ENCODE data around the gene CTSS.

CTSS gene

GRCh38 chr1:150696590-150696989, 69.0 kb downstream of the CTSS start:
- no peak for DNase-seq

GRCh38 chr1:150696162-150696561, 69.4 kb downstream of the CTSS start:
- DNase-seq: no peak

GRCh38 chr1:150695561-150695960, 70.0 kb downstream of the CTSS start:
- DNase-seq: no peak

- DNase-seq: no peak
These were observed 72.9 kb downstream of the CTSS start for GRCh38 chr1:150692720-150693119.

GRCh38 chr1:150688763-150689162, 76.8 kb downstream of the CTSS start:
- no peak for DNase-seq

GRCh38 chr1:150686275-150686674, 79.3 kb downstream of the CTSS start:
- DNase-seq: no peak

- no peak for DNase-seq
These were observed 81.7 kb downstream of the CTSS start for GRCh38 chr1:150683914-150684313.
